Hematopoietic multipotent progenitor cell (in vitro differentiated cells): ENCODE data around the gene TBKBP1. TPM values are rescaled to one million over a fixed set of nuclear protein-coding genes. Genes with fewer than 3 reads are reported as not detected.

Source experiments
- DNase-seq, 3 donors: peaks; one replicate each; pipeline ENCODE4 v3.0.0-alpha.2; 2011 to 2015; ENCODE audit warnings: low read depth in 2 of 3, low spot score in 2 of 3
- small RNA-seq: library from RNA; depleted of rRNA; stranded (forward); fragments of <200 nt; gene quantifications from one replicate; pipeline ENCODE3, GENCODE V24; 2012
- total RNA-seq: library from RNA; depleted of rRNA; stranded (reverse); fragments of >200 nt; gene quantifications from one replicate; pipeline ENCODE4 v1.2.3, GENCODE V29; 2012

Gene TBKBP1
- total RNA-seq, 1 donor, result 9.4 TPM

DNA sequence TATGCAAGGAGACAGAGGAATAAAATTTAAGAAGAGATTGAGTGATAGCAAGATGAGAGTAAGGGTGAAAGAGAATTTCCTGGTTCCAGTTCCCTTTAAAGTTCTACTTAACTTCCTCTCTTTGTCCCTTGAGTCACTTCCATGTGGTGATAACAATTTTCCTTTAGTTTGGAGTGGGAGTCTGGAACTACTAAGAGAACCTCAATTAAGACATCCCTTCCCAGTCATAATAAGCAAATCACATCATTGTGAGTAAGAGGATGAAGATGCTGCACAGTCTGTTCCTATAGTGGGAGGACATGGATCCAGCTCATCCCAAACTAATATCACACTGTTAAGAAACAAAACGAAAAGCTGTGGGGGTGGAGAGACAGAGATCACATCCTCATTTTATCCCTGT, 63.4 kb downstream of the TBKBP1 start:
- no peak for DNase-seq

DNA sequence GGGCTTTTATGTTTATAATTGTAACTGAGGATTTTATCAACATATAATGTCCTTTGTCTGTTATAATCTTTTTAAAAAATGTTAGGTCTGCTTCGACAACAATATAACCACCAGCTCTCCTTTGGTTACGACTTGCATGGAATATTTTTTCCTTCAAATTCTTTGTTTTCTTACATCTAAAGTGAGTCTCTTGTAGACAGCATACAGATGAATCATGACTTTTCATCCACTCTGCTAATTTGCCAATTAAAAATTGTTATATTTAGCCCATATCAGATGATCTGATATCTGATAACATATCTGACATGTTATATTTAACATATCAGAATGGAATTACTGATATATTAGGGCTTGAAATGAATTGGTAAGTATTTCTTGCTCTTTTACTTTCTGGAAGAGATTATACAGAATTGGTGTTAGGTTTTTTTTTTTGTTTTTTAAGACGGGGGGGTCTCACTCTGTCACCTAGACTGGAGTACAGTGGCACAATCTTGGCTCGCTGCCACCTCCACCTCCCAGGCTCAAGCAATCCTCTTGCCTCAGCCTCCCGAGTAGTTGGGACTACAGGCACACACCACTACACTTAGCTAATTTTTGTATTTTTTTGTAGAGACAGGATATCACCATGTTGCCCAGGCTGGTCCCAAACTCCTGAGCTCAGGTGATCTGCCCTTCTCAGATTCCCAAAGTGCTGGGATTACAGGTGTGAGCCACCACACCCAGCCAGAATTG, 66.6 kb downstream of the TBKBP1 start:
- no peak for DNase-seq

Small RNAs within 50 kb of the gene (small RNA-seq; reads per million reads assigned to genes)
- not detected for gene AC015674.1

Other genes starting within 250 kb of the TBKBP1 start
- 40.4 TPM for gene NPEPPS, start 163.1 kb upstream of the TBKBP1 start, total RNA-seq
- gene KPNB1, start 44.2 kb upstream of the TBKBP1 start, total RNA-seq, result 190 TPM
- gene TBX21, start 39.1 kb downstream of the TBKBP1 start, total RNA-seq, result 0.27 TPM
- 29.6 TPM for gene OSBPL7, start 127.6 kb downstream of the TBKBP1 start, total RNA-seq
- 93.2 TPM for gene MRPL10, start 137.4 kb downstream of the TBKBP1 start, total RNA-seq
- 0.27 TPM for gene LRRC46, start 137.5 kb downstream of the TBKBP1 start, total RNA-seq
- gene SCRN2, start 147.1 kb downstream of the TBKBP1 start, total RNA-seq, result 110 TPM
- 0.27 TPM for gene SP6, start 157.0 kb downstream of the TBKBP1 start, total RNA-seq
- 7.5 TPM for gene SP2, start 202.1 kb downstream of the TBKBP1 start, total RNA-seq
- gene PNPO, start 247.4 kb downstream of the TBKBP1 start, total RNA-seq, result 26.7 TPM